Vagina (tissue), 2 donors: ENCODE results near the gene RAB13.
A peak's percentile ranks its signal among the peaks of the same experiment; 100 is the strongest.

Experiments
- POLR2AphosphoS5 ChIP-seq, 2 donors: sonication (generic); formaldehyde crosslinking; IDR thresholded peaks; one replicate each; pipeline ENCODE4 v1.9.0; 2017; ENCODE audit warnings: antibody characterized with exemption in 2 of 2, mild to moderate bottlenecking in 2 of 2, low read depth in 1 of 2; ENCODE audit not compliant: insufficient read depth in 1 of 2
- TF ChIP-seq, protein P1 (sequence below), 3 experiments: fragments of 450-650 bp in 2 of 3; fragments of 200-600 bp in 1 of 3; sonication (generic) in 1 of 3; IDR thresholded peaks; one replicate each; pipeline ENCODE4 v1.5.1; 2017 to 2019; ENCODE audit warnings: antibody characterized with exemption in 3 of 3, mild to moderate bottlenecking in 2 of 3, moderate library complexity in 2 of 3

DNA sequence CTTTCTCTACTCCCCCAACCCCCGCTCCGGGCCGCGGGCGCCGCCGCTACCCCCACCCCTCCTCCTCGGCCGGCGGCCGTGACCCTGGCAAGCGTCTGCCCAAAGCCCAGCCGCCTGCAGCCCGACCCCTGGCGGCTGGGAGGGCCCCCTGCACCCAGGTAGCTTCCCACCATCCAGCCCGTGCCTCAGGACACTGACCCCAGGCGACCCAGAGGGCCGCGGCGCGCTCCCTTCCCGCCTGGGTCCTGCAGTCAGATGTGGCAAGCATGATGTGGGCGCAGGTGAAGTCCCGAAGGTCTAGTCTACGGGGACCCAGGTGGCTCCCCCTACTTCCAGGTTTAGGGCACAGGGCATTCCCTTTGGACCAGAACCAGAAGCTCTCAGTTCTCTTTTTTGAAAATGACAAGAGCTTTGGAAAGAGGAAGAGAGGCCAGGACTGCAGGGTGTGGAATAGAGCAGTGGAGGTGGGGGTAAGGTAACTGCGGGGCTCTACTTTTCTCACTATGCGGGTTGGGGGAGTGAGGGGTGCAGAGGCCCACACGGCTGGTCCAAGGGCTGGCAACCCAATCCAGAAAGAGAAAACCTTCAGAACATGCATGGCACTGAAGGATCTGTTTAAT is 39.4 kb downstream of the RAB13 start, which contains the start of gene DENND4B:
- TF ChIP-seq, protein P1, sequence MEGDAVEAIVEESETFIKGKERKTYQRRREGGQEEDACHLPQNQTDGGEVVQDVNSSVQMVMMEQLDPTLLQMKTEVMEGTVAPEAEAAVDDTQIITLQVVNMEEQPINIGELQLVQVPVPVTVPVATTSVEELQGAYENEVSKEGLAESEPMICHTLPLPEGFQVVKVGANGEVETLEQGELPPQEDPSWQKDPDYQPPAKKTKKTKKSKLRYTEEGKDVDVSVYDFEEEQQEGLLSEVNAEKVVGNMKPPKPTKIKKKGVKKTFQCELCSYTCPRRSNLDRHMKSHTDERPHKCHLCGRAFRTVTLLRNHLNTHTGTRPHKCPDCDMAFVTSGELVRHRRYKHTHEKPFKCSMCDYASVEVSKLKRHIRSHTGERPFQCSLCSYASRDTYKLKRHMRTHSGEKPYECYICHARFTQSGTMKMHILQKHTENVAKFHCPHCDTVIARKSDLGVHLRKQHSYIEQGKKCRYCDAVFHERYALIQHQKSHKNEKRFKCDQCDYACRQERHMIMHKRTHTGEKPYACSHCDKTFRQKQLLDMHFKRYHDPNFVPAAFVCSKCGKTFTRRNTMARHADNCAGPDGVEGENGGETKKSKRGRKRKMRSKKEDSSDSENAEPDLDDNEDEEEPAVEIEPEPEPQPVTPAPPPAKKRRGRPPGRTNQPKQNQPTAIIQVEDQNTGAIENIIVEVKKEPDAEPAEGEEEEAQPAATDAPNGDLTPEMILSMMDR (IDR thresholded peaks at IDR 0.05): peak; percentile 84 to 90 (median 86)
- peak; percentile 20 to 21 for TF ChIP-seq POLR2AphosphoS5 (IDR thresholded peaks at IDR 0.05; ENCODE audit: insufficient read depth in 1 of 2, low read depth in 1 of 2)
